Medulla oblongata (tissue), 1 donor: ENCODE data around the gene SLC10A3.
A peak's percentile ranks its signal among the peaks of the same experiment; 100 is the strongest.

Experiments
- DNase-seq: peaks from one replicate; pipeline ENCODE4 v3.0.0-alpha.2; 2015; ENCODE audit errors: extremely low spot score

SLC10A3 gene

GRCh38 chrX:154483325-154483724 is 7.1 kb downstream of the SLC10A3 start:
- no peak for DNase-seq

- no peak for DNase-seq
Observed at GRCh38 chrX:154482786-154483185, 7.6 kb downstream of the SLC10A3 start.

- DNase-seq: no peak
Observed at GRCh38 chrX:154481911-154482601, 8.4 kb downstream of the SLC10A3 start.

DNA sequence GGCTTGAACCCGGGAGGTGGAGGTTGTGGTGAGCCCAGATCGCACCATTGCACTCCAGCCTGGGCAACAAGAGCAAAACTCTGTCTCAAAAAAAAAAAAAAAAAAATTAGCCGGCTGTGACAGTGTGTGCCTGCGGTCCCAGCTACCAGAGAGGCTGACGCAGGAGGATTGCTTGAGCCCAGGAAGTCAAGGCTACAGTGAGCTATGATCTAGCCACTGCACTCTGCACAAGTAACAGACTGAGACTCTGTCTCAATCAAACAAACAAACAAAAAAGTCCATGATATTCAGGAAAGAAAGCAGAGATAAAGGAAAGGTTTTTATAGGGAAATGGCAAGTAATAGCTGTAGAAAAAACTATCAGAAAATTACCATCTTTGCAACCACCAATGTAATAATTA is 9.2 kb downstream of the SLC10A3 start:
- DNase-seq: no peak

- peak; percentile 88 for DNase-seq
Observed at GRCh38 chrX:154478728-154479622, 11.5 kb downstream of the SLC10A3 start, which contains the start of gene LAGE3. TSS of gene LAGE3 (minus strand) at chrX:154479281. CDS start at chrX:154478915, 366 bp downstream.

GRCh38 chrX:154477891-154478477 is 12.4 kb downstream of the SLC10A3 start:
- no peak for DNase-seq

GRCh38 chrX:154476821-154477220 is 13.6 kb downstream of the SLC10A3 start:
- no peak for DNase-seq

GRCh38 chrX:154473683-154474082 is 16.7 kb downstream of the SLC10A3 start:
- DNase-seq: no peak

- no peak for DNase-seq
Observed at GRCh38 chrX:154472685-154473632, 17.5 kb downstream of the SLC10A3 start.

DNA sequence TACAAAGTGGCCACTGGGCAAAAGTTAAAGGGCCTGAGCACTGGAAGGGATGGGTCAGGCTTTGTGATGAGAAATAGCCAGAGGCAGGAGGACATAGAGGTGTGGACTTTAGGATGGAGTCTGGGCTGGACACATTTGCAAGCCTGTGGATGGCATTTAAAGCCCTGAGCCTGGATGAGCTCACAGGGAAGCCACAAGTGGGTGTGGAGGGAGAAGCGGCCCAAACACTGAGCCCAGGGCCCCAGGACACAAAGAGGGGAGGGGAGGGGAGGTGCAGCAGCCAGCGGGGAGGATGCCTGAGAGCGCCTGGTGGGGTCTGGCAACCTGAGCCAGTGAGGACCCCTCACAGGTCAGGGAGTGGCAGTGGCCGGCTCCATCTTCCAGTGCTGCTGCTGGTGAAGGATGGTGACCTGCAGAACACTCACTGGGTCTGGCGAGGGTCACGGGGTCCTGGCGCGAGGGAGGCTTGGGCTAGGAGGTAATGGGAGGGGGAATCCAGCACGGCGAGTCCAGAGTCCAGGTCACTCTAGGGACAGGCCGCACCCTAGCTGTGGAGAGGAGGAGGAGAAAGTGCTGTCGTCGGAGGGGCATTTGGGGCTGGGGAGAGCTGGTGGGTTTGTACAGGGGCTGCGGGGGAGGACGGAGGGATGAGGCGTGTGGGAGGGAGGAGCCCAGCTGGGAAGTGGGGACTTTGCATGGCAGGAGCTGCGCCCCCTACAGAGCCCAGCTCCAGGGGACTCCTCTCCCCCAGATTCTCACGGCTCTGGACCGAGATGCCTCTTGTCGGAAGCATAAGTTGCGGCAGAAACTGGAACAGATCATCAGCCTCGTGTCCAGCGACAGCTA is 18.4 kb downstream of the SLC10A3 start:
- DNase-seq: no peak

- no peak for DNase-seq
Observed at GRCh38 chrX:154470914-154471568, 19.4 kb downstream of the SLC10A3 start.

- no peak for DNase-seq
Observed at GRCh38 chrX:154470434-154470833, 20.0 kb downstream of the SLC10A3 start.

DNA sequence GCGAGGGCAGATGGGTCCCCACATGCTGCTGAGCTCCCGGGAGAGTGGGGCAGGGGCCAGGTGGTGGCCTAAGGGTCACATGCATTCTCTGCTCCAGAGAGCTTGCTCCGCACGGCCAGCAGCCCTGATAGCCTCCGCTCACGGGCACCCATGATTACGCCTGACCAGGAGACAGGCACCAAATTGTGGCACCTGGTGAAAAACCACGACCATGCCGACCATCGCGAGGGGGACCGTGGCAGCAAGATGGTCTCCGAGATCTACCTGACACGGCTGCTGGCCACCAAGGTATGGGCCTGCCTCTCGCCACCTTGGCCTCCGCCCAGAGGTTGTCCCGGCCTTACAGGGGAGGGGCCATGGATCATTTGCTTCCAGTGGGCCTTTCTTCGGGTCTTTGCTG is 20.5 kb downstream of the SLC10A3 start:
- DNase-seq: no peak

GRCh38 chrX:154469114-154469513 is 21.3 kb downstream of the SLC10A3 start:
- DNase-seq: no peak

DNA sequence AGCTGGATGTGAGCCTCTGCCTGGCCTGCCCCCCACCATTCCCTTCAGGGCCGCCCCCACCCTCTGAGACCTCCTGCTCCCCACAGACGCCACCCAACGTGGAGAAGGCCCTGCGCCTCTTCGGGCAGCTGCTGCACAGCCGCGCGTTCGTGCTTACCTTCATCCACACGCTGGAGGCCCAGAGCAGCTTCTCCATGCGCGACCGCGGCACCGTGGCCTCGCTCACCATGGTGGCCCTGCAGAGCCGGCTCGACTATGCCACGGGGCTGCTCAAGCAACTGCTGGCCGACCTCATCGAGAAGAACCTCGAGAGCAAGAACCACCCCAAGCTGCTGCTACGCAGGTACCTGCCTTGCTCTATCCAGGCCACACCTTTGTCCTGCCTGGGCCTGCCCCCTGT is 22.2 kb downstream of the SLC10A3 start:
- DNase-seq: no peak

DNA sequence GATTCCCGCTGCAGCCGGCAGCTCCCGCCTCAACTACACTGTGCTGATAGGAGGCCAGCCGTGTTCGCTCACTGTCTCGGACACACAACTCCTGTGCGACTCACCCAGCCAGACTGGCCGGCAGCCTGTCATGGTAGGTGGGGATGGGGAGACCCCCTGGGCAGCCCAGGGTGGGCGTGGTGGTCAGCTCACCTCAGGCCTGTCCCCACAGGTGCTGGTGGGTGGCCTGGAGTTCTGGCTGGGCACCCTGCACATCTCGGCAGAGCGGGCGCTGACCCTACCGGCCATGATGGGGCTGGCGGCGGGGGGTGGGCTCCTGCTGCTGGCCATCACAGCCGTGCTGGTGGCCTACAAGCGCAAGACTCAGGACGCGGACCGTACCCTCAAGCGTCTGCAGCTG is 22.9 kb downstream of the SLC10A3 start:
- DNase-seq: no peak

- DNase-seq: no peak
Observed at GRCh38 chrX:154466907-154467306, 23.5 kb downstream of the SLC10A3 start.

GRCh38 chrX:154466036-154466435 is 24.4 kb downstream of the SLC10A3 start:
- DNase-seq: no peak

- DNase-seq: no peak
Observed at GRCh38 chrX:154465601-154466000, 24.8 kb downstream of the SLC10A3 start.

DNA sequence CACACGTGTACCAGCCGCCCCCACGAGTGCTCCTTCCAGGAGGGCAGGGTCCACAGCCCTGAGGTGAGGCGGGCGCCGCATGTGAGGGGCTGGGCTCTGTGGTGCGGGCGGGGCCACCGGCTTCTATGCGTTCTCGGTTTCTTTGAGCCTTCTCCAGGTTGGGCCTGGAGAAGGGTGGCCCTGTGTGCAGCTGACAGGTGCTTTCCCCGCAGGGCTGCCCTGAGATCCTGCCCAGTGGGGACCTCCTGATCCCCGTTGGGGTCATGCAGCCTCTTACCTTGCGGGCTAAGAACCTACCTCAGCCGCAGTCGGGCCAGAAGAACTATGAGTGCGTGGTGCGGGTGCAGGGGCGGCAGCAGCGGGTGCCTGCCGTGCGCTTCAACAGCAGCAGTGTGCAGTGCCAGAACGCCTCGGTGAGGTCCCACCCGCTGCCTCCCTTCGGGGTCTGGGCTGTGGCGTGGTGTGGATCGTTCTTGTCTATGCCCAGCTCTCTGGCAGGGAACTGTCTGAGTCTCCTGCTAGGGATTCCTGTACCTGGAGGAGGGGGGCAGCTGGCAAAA is 25.5 kb downstream of the SLC10A3 start:
- DNase-seq: no peak
